Breast epithelium (tissue), 4 donors: Measurements from ENCODE around the gene FAM170B. TPM values are rescaled to one million over a fixed set of nuclear protein-coding genes. Genes with fewer than 3 reads are reported as not detected.

Source experiments
- DNase-seq, 2 donors: peaks; one replicate each; pipeline ENCODE4 v3.0.0-alpha.2; 2019; ENCODE audit warnings: low spot score in 2 of 2
- H3K27ac ChIP-seq, 2 donors: fragments of 200-600 bp; sonication (generic) in 1 of 2; one replicate each; pipeline ENCODE4 v1.5.1; 2016 to 2019; ENCODE audit warnings: mild to moderate bottlenecking in 1 of 2
- H3K27me3 ChIP-seq, 2 donors: fragments of 200-600 bp; sonication (generic) in 1 of 2; one replicate each; pipeline versions ENCODE4 v1.5.1 to v1.6.0; 2017 to 2019; ENCODE audit warnings: control low read depth in 1 of 2, mild to moderate bottlenecking in 1 of 2
- H3K36me3 ChIP-seq: fragments of 200-600 bp; one replicate; pipeline ENCODE4 v1.5.1; 2019
- H3K4me1 ChIP-seq, 2 donors: fragments of 200-600 bp; sonication (generic); one replicate each; pipeline ENCODE4 v1.5.1; 2016 to 2019; ENCODE audit warnings: control low read depth in 1 of 2
- H3K4me3 ChIP-seq, 3 donors: fragments of 200-600 bp; sonication (generic); 1 replicate in 2 of 3; 2 replicates in 1 of 3; pipeline ENCODE4 v1.5.1; 2016 to 2019; ENCODE audit warnings: mild to moderate bottlenecking in 3 of 3, moderate library complexity in 2 of 3
- H3K9me3 ChIP-seq, 2 donors: fragments of 200-600 bp; sonication (generic) in 1 of 2; one replicate each; pipeline ENCODE4 v1.5.1; 2016 to 2019; ENCODE audit warnings: control low read depth in 1 of 2
- CTCF ChIP-seq, 3 donors: fragments of 450-650 bp; IDR thresholded peaks; one replicate each; pipeline ENCODE4 v1.5.1; 2016 to 2017; ENCODE audit warnings: antibody characterized with exemption in 3 of 3, mild to moderate bottlenecking in 3 of 3, moderate library complexity in 3 of 3
- POLR2A ChIP-seq: fragments of 450-650 bp; IDR thresholded peaks from one replicate; pipeline ENCODE4 v1.6.1; 2016; ENCODE audit warnings: antibody characterized with exemption, mild to moderate bottlenecking, moderate library complexity
- POLR2AphosphoS5 ChIP-seq, 3 donors: sonication (generic); formaldehyde crosslinking; IDR thresholded peaks; one replicate each; pipeline ENCODE4 v1.6.1; 2017; ENCODE audit warnings: antibody characterized with exemption in 3 of 3
- intact Hi-C: fragments of 100-400 bp; cut with DNase I; formaldehyde crosslinking; loops from one replicate; pipeline ENCODE4 v1.15.1; 2023; ENCODE audit warnings: low total_unique reads
- total RNA-seq, 3 donors: library from RNA; depleted of rRNA; stranded (reverse); fragments of >200 nt; gene quantifications; one replicate each; pipeline ENCODE4 v1.1.0, GENCODE V29; 2016

Gene FAM170B
- total RNA-seq, 3 donors from 2014 or later = not detected

GRCh38 chr10:49168831-49169500 lies 35.1 kb upstream of the FAM170B start:
- no peak overlapping the region for H3K27ac ChIP-seq
- H3K4me3 ChIP-seq = no peak overlapping the region
- no peaks in the 10 kb centered on the region for H3K27me3 ChIP-seq
- H3K36me3 ChIP-seq = no peaks in the 10 kb centered on the region
- H3K9me3 ChIP-seq = no peaks in the 10 kb centered on the region
- no peak for DNase-seq
- intact Hi-C loops = no loop called here
- TF ChIP-seq CTCF (IDR thresholded peaks at IDR 0.05) = no peak
- no peak for TF ChIP-seq POLR2AphosphoS5 (IDR thresholded peaks at IDR 0.05)
- no peak for TF ChIP-seq POLR2A
- H3K4me1 ChIP-seq = no peaks in the 10 kb centered on the region

- no peaks in the 10 kb centered on the region for H3K9me3 ChIP-seq
- intact Hi-C loops = no loop called here
- H3K27ac ChIP-seq = no peak overlapping the region
- TF ChIP-seq POLR2A (no peak), POLR2AphosphoS5 (IDR thresholded peaks at IDR 0.05) (no peak), CTCF (IDR thresholded peaks at IDR 0.05) (no peak)
- DNase-seq = no peak
- no peaks in the 10 kb centered on the region for H3K27me3 ChIP-seq
- H3K4me1 ChIP-seq = no peaks in the 10 kb centered on the region
- H3K36me3 ChIP-seq = no peaks in the 10 kb centered on the region
- no peak overlapping the region for H3K4me3 ChIP-seq
Measured at GRCh38 chr10:49168171-49168540, 34.3 kb upstream of the FAM170B start.

GRCh38 chr10:49167425-49168170 lies 33.8 kb upstream of the FAM170B start:
- Histone ChIP-seq H3K27ac (no peak overlapping the region), H3K36me3 (no peaks in the 10 kb centered on the region), H3K27me3 (no peaks in the 10 kb centered on the region), H3K4me1 (no peaks in the 10 kb centered on the region), H3K9me3 (no peaks in the 10 kb centered on the region), H3K4me3 (no peak overlapping the region)
- intact Hi-C loops = no loop called here
- no peak for TF ChIP-seq POLR2A
- TF ChIP-seq CTCF (IDR thresholded peaks at IDR 0.05) = no peak
- no peak for TF ChIP-seq POLR2AphosphoS5 (IDR thresholded peaks at IDR 0.05)
- no peak for DNase-seq

- H3K9me3 ChIP-seq = no peaks in the 10 kb centered on the region
- no peak overlapping the region for H3K27ac ChIP-seq
- TF ChIP-seq POLR2AphosphoS5 (IDR thresholded peaks at IDR 0.05) = no peak
- no peak for TF ChIP-seq POLR2A
- TF ChIP-seq CTCF (IDR thresholded peaks at IDR 0.05) = no peak
- intact Hi-C loops = no loop called here
- no peak overlapping the region for H3K4me3 ChIP-seq
- no peaks in the 10 kb centered on the region for H3K36me3 ChIP-seq
- DNase-seq = no peak
- H3K27me3 ChIP-seq = no peaks in the 10 kb centered on the region
- no peaks in the 10 kb centered on the region for H3K4me1 ChIP-seq
Measured at GRCh38 chr10:49166484-49167400, 32.9 kb upstream of the FAM170B start.
